Esophagus (tissue), 2 donors: ENCODE results near the gene CIAO2A. TPM values are rescaled to one million over a fixed set of nuclear protein-coding genes. Genes with fewer than 3 reads are reported as not detected.

Source experiments
- polyA plus RNA-seq, 2 donors: library from polyadenylated mRNA; stranded (reverse); fragments of 200-250 nt; gene quantifications; one replicate each; pipeline ENCODE4 v1.2.3, GENCODE V29; 2013
- donor health status: healthy with polysubstance abuse.
- donor health status: Bipolar disorder and iron deficiency.

CIAO2A gene
- polyA plus RNA-seq, 2 donors, result 39.0 to 65.7 TPM

Other genes starting within 250 kb of the CIAO2A start
- 1 to 10 TPM; 1.9 to 8.9 TPM for gene DAPK2, start 47.4 kb downstream of the CIAO2A start, polyA plus RNA-seq
- 10 to 100 TPM; 43.6 to 58.9 TPM for gene SNX1, start 2.1 kb upstream of the CIAO2A start, polyA plus RNA-seq
- gene SNX22, start 57.9 kb upstream of the CIAO2A start, polyA plus RNA-seq, result 1 to 10 TPM in 1 of 2 donors, under 1 TPM in 1; 0.72 to 1.1 TPM
- 100 to 1,000 TPM; 392 to 441 TPM for gene PPIB, start 69.2 kb upstream of the CIAO2A start, polyA plus RNA-seq